Measurements from ENCODE around the gene KIF21A.

DNA sequence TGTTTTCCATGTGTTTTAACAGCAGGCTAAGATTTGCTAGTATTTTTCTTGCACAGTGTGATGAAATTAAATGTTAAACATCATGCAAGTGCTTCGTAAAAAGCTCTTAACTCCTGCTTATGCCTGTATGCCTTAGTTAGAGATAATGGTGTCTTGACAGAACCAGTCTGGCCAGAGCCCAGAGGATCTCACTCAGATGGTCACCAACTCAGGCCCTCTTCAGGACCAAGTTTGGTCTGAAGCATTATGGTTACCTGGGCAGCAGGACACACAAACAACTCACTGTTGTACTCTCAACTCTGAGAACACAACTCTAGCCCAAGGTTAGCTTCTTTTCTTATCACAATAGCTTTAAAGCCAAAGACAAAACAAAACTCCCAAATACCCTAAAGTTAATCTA, 115.4 kb downstream of the KIF21A start:
- TF ChIP-seq, protein P1, sequence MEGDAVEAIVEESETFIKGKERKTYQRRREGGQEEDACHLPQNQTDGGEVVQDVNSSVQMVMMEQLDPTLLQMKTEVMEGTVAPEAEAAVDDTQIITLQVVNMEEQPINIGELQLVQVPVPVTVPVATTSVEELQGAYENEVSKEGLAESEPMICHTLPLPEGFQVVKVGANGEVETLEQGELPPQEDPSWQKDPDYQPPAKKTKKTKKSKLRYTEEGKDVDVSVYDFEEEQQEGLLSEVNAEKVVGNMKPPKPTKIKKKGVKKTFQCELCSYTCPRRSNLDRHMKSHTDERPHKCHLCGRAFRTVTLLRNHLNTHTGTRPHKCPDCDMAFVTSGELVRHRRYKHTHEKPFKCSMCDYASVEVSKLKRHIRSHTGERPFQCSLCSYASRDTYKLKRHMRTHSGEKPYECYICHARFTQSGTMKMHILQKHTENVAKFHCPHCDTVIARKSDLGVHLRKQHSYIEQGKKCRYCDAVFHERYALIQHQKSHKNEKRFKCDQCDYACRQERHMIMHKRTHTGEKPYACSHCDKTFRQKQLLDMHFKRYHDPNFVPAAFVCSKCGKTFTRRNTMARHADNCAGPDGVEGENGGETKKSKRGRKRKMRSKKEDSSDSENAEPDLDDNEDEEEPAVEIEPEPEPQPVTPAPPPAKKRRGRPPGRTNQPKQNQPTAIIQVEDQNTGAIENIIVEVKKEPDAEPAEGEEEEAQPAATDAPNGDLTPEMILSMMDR (conservative IDR thresholded peaks at IDR 0.05 in 1 of 2, IDR thresholded peaks at IDR 0.05 in 1 of 2; ENCODE audit: extremely low read depth in 1 of 2, insufficient read depth in 1 of 2, low read depth in 1 of 2, low read length in 2 of 2): no peak
- TF ChIP-seq EZH2 (IDR thresholded peaks at IDR 0.05; ENCODE audit: borderline replicate concordance, low read length): no peak
